ENCODE measurements around the gene DNAH7.

DNA sequence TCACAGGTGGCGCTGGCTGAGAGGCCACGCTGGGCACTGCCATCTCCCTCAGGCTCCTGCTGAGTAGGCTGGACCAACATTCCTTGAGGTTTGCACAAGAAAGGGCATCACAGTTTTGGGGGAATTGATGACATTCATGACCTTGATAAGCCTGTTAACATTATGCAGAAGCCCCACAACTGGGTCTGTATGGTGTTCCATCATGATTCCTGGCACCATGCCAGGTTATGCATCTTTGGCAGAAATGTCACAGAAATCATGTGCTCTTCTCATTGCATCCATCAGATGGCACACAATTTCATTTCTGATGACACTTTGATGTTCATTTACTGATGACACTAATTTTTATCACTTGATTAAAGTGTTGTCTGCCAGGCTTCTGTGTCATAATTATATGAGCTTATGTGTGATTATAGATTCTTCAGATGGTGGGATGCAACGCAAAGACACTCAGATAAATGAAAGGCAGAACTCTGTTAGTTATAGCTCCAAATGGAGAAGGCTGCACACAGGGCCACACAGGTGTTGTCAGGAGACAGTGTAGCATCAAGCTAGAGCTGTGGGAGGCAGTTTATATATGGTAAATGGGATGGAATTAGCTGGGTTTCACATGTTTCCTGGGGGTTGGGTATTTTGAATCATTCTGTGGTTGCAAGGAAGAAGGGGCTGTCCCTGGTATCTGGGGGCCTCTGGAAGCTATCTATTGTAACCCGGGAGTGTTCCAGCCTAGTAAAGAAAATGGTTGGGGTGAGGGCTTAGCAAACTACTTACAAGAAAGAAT is 220.3 kb downstream of the DNAH7 start:
- TF ChIP-seq CTCF (IDR thresholded peaks at IDR 0.05; ENCODE audit: control extremely low read depth in 1 of 3, insufficient read depth in 1 of 3, low read depth in 1 of 3, low read length in 3 of 3) (no peak), EZH2 (IDR thresholded peaks at IDR 0.05; ENCODE audit: low read depth, low read length, severe bottlenecking) (no peak), RAD21 (IDR thresholded peaks at IDR 0.05 in 1 of 2, conservative IDR thresholded peaks at IDR 0.05 in 1 of 2; ENCODE audit: low read depth in 2 of 2, low read length in 2 of 2) (no peak)
